Activated T-cell treated with anti-CD3 and anti-CD28 coated beads, Interleukin-2, amount 50 U/mL, for 72 hours (primary cell): Measurements from ENCODE around the gene DNM3. TPM values are rescaled to one million over a fixed set of nuclear protein-coding genes. Genes with fewer than 3 reads are reported as not detected.

Experiments
- ATAC-seq, 2 donors: fragments of 150-1000 bp; cut with Tn5 transposase; replicated peaks in 1 of 2; 2 replicates each; pipeline ENCODE4 v1.10.0; 2021; ENCODE audit warnings: moderate library complexity in 2 of 2, mild to moderate bottlenecking in 1 of 2
- DNase-seq, 2 donors: peaks; one replicate each; pipeline ENCODE4 v3.0.0; 2021 to 2022; ENCODE audit warnings: mixed read lengths in 1 of 2
- H3K27ac Mint-ChIP-seq: one replicate; pipeline ENCODE4 v1.8.0; 2022; ENCODE audit warnings: mild to moderate bottlenecking, moderate library complexity, mixed read lengths
- H3K27me3 Mint-ChIP-seq: one replicate; pipeline ENCODE4 v1.8.0; 2022; ENCODE audit warnings: low read depth, mixed read lengths
- H3K36me3 Mint-ChIP-seq, 2 donors: one replicate each; pipeline ENCODE4 v1.8.0; 2022; ENCODE audit warnings: mixed read lengths in 2 of 2, mild to moderate bottlenecking in 1 of 2; ENCODE audit not compliant: insufficient read depth in 2 of 2
- H3K4me1 Mint-ChIP-seq: one replicate; pipeline ENCODE4 v1.8.0; 2022; ENCODE audit warnings: low read depth, mixed read lengths
- H3K4me3 Mint-ChIP-seq, 2 donors: one replicate each; pipeline ENCODE4 v1.8.0; 2022; ENCODE audit warnings: mild to moderate bottlenecking in 2 of 2, mixed read lengths in 2 of 2, moderate library complexity in 2 of 2
- H3K9me3 Mint-ChIP-seq, 2 donors: one replicate each; pipeline ENCODE4 v1.8.0; 2022; ENCODE audit warnings: mixed read lengths in 2 of 2
- total RNA-seq, 2 donors: library from RNA; stranded (reverse); gene quantifications; one replicate each; pipeline ENCODE4 v1.2.3, GENCODE V29; 2022

The DNM3 gene
- total RNA-seq, 2 donors from 2014 or later, result 1.5 to 3.4 TPM

DNA sequence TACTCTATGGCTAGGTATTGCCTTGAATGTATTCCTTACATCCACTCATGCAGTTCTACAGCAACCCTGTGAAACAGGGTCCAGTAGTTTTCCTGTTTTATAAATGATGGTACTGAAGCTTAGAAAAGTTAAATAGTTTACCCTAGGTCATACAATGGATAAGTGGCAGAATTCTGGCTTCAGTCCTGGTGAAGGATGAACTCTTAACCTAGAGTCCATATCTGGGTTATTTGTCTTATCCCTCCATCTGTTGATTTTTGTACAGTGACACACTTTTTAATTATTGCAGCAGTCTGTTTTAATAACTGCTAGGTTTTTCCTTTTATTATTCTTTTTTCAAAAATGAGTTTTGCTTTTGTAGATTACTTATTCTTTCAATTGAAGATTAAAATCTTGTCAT is 263.9 kb downstream of the DNM3 start:
- no peak overlapping the region for H3K27ac Mint-ChIP-seq
- H3K9me3 Mint-ChIP-seq, result no peaks in the 10 kb centered on the region
- DNase-seq, result no peak
- H3K4me3 Mint-ChIP-seq, result no peak overlapping the region
- no peaks in the 10 kb centered on the region for H3K27me3 Mint-ChIP-seq
- H3K4me1 Mint-ChIP-seq, result no peaks in the 10 kb centered on the region
- no peaks in the 10 kb centered on the region for H3K36me3 Mint-ChIP-seq
- no peak for ATAC-seq

DNA sequence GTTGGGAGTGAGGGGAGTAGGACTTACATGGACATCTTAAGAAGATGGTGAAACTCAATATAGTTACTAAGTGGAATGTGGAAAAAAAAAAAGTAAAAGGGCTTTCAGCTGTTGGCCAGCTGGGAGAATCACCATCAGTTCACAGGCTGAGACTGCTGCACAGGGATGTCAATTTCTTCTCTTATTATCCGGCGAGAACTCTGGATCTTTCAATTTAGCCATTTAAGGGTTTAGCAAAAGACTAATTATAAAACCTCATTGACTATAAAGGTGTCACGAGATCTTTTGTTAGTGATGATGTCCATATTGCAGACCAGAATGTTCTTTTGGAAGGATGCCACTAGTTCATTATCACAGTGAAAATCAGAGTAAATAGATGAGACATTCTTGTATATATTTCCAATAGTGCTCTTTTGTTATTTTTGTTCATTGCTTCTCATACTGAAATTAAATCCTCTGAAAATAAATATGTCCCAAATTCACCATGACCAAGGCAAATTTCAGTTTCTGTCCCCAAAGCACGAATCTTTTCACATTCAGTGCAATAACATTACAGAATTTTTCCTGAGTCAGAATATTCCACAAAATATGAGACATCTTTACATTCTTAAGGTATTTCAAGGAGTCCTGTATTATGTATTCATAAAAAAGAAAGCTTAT is 266.1 kb downstream of the DNM3 start:
- Mint-ChIP-seq H3K9me3 (no peaks in the 10 kb centered on the region), H3K27me3 (no peaks in the 10 kb centered on the region), H3K27ac (no peak overlapping the region), H3K36me3 (no peaks in the 10 kb centered on the region), H3K4me1 (peaks cover 2% of the 10 kb centered on the region), H3K4me3 (no peak overlapping the region)
- DNase-seq, result no peak
- ATAC-seq, result no peak

DNA sequence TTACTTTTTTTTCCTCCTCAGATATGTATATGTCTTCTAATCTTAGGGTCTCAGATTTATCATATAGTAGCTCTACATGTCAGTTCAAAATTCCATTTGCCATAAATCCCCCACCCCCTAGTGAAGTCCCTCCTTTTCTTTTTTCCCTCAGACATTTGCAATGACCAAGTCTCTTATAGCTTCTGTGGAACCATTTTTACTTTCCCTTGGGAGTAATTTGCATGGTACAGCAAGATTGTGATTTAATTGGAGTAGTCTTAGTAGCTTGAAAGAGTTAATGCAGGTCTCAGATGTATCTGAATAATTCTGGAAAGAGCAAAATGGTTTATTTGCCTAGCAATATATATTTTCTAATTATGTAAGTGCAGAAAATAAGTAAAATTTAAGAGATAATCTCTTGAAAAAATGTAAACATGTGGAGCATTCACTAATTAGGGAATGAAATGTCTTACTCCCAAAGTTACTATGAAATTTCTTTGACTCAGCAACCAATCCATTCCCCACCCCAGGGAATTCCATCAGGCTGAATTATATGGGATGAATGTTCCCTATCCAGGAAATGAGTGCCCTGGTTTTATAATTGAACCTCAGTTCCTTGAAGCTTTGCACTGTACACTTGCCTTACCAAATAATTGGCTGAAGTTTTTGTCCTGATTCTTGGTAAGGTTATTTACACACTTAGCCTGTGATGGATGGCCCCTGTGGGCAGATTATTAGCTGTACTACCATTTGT is 267.0 kb downstream of the DNM3 start:
- H3K9me3 Mint-ChIP-seq, result no peaks in the 10 kb centered on the region
- H3K27me3 Mint-ChIP-seq, result no peaks in the 10 kb centered on the region
- H3K27ac Mint-ChIP-seq, result no peak overlapping the region
- DNase-seq (no peak), ATAC-seq (no peak)
- H3K4me3 Mint-ChIP-seq, result no peak overlapping the region
- peaks cover 5% of the 10 kb centered on the region for H3K4me1 Mint-ChIP-seq
- no peaks in the 10 kb centered on the region for H3K36me3 Mint-ChIP-seq

DNA sequence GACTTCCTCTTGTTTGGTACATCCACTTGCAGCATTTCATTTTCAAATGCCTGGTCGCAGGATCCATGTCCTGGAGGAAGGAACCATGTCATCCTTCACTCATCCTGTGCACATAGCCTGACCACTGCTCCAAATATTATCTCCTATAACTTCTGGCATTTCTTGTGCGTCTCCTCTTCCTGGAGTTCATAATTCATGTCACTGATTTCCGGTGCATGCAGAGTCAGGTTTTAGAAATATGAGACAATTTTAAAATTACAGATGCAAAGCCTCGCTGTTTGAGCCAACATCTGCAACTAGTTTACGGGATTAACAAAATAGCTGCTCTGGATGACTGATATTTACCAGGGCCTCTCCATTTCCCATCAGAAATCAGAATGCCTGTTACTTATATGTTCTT is 268.1 kb downstream of the DNM3 start:
- no peak for DNase-seq
- ATAC-seq, result no peak
- Mint-ChIP-seq H3K9me3 (no peaks in the 10 kb centered on the region), H3K4me3 (no peak overlapping the region), H3K36me3 (no peaks in the 10 kb centered on the region), H3K27ac (no peak overlapping the region), H3K4me1 (peaks cover 5% of the 10 kb centered on the region), H3K27me3 (no peaks in the 10 kb centered on the region)

DNA sequence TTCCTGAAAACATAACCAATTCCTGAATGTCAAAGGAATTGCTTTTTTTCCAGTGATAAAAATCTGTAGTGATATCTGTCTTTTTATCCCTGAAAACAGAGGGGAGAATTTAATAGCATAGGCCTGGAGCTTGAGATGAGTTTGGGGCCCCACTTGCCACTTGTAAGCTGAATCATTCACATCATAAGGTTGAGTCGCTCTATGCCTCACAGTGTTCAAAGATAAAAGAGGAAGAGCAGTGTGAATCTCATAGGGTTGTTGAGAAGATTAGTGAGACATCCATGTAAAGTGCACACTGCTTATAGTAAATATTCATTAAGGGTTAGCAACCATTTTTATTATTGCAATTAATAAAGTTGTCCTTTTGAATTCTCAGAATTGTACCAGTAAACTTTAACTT is 271.3 kb downstream of the DNM3 start:
- Mint-ChIP-seq H3K27me3 (no peaks in the 10 kb centered on the region), H3K9me3 (no peaks in the 10 kb centered on the region), H3K27ac (no peak overlapping the region), H3K36me3 (peaks cover 0 to 3% of the 10 kb centered on the region in 2 donors), H3K4me3 (no peak overlapping the region), H3K4me1 (peaks cover 10% of the 10 kb centered on the region)
- ATAC-seq, result peak in 1 of 2 donors; percentile 66
- no peak for DNase-seq

DNA sequence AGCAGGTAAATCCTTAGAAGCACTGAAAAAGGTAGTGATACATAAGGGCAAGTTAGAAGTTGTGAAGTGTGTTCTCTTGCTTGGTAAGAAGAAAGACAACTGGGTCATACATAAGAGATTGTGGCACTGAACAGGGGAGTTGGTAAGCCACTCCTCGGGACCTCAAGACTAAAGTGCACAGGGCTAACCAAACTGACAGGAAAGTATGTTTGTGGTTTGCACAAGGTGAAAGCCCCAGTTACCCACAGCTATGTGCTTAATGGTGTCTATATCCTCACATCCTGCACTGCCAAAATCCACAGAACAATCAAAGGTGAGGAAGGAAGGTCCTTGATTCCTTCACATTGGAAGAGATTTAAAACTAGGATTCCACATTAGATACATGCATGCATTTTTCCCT is 276.5 kb downstream of the DNM3 start:
- peak; percentile 28 to 31 for DNase-seq
- Mint-ChIP-seq H3K27ac (peak overlapping the region; percentile 12), H3K4me1 (peaks cover 30% of the 10 kb centered on the region), H3K4me3 (peak overlapping the region; percentile 17 to 19), H3K9me3 (peaks cover 3 to 4% of the 10 kb centered on the region in 2 donors), H3K27me3 (no peaks in the 10 kb centered on the region), H3K36me3 (peaks cover 2 to 3% of the 10 kb centered on the region in 2 donors)
- ATAC-seq, result peak; percentile 93 to 97

DNA sequence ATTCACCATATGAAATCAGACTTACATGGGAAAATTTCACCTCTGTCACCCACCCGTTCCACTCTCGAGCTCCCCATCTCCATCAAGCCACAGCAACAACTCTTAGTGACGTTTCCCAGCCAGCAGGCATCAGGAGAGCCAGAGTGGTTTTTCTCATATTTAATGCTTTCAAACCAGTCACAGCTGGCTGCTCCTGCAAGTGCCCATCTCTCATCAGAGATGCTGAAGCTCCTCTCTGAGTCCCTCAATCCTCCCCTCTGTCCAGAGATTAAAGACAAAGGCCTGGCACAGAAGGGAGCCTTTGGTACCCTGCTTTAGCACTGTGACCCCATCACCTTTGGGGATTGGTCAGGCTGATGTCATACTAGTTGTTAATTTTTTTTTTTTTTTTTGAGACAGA is 277.3 kb downstream of the DNM3 start:
- peaks cover 30% of the 10 kb centered on the region for H3K4me1 Mint-ChIP-seq
- H3K27me3 Mint-ChIP-seq, result no peaks in the 10 kb centered on the region
- ATAC-seq (no peak), DNase-seq (no peak)
- peaks cover 2 to 3% of the 10 kb centered on the region in 2 donors for H3K36me3 Mint-ChIP-seq
- H3K27ac Mint-ChIP-seq, result no peak overlapping the region
- no peak overlapping the region for H3K4me3 Mint-ChIP-seq
- H3K9me3 Mint-ChIP-seq, result peaks cover 3 to 4% of the 10 kb centered on the region in 2 donors

DNA sequence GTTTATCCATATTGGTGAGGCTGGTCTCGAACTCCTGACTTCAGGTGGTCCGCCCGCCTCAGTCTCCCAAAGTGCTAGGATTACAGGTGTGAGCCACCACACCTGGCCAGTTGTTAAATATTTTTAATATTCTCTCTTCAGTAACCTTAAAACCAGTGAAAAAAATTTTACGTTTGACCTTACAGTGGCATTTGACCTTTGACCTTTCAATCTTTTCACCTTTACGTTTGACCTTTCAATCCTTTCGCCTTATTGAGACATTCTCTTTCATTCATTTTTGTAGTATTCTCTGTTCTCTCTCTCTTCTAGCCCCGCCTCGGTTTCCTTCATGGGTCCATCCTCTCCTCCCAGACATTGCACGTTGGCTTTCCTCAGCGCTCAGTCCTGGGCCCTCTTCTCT is 277.9 kb downstream of the DNM3 start:
- DNase-seq (no peak), ATAC-seq (no peak)
- Mint-ChIP-seq H3K36me3 (peaks cover 2 to 3% of the 10 kb centered on the region in 2 donors), H3K4me1 (peaks cover 30% of the 10 kb centered on the region), H3K27me3 (no peaks in the 10 kb centered on the region), H3K4me3 (no peak overlapping the region), H3K9me3 (peaks cover 3 to 4% of the 10 kb centered on the region in 2 donors), H3K27ac (peak overlapping the region; percentile 6)

DNA sequence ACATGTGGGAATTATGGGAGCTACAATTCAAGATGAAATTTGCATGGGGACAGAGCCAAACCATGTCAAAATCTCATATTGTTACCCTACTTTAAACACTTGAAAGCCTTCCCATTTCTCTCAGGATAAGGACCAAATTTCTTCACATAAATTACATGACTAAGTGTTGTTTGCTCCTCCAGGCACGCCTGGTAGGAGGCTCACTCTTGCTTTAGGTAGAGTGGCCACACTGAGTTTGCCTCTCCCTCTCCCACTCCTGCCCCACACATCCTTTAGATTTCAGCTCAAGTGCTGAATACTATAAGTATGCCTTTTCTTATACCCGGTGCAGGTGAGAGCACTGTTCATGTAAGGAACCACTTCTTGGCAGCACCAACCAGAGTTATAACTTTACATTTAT is 279.1 kb downstream of the DNM3 start:
- H3K36me3 Mint-ChIP-seq, result peaks cover 2 to 3% of the 10 kb centered on the region in 2 donors
- H3K27me3 Mint-ChIP-seq, result no peaks in the 10 kb centered on the region
- no peak overlapping the region for H3K27ac Mint-ChIP-seq
- H3K9me3 Mint-ChIP-seq, result peaks cover 3 to 4% of the 10 kb centered on the region in 2 donors
- H3K4me1 Mint-ChIP-seq, result peaks cover 30% of the 10 kb centered on the region
- H3K4me3 Mint-ChIP-seq, result no peak overlapping the region
- DNase-seq (no peak), ATAC-seq (no peak)

DNA sequence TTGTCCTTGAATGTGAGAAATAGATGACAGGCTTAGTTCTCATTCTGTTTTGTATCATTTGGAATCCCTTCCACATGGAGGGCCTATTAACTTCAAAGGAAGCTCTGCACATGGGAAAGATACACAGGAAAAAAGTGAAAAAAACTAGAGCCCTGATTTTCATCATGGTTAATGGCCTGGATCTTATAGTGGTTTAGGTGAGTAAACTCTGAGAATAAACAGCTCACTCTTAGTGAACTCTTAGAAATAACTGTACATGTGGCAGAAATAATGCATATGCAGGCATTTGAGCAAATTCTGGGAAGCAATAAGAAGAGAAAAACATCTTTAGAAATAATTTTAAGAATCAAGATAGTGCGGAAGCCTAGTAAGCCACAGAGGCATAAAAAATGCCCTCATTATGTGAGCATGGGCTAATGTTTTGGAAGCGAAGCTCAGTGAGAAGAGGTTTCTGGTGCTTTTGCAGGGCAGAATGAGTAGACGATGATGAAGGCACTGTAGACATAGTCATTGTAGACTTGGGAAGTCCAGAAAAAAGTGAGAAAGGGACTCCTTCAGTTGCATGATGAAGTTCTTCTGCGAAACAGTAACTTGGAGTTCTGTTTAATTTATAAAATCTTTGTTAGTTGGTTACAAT is 279.9 kb downstream of the DNM3 start:
- ATAC-seq (no peak), DNase-seq (no peak)
- Mint-ChIP-seq H3K9me3 (peaks cover 3 to 4% of the 10 kb centered on the region in 2 donors), H3K4me3 (no peak overlapping the region), H3K36me3 (peaks cover 2 to 3% of the 10 kb centered on the region in 2 donors), H3K27ac (peak overlapping the region; percentile 69), H3K4me1 (peaks cover 30% of the 10 kb centered on the region), H3K27me3 (no peaks in the 10 kb centered on the region)

DNA sequence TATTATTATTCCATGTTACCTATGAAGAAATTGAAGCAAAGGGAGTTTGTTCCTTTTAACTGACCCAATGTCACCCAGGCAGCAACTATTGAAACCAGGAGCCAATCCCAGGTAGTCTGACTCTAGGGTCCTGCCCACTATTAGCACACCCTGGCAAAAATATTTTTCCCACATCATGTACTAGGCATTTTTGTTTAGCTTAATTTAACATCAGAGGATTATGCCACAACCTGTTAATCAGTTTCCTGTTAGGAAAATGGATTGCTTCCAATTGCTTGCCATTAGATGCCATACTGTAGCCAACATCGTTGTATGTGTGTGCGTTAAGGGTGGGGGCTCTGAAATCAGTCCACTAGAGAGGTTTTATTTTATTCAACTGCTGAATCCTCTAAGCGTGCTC is 281.1 kb downstream of the DNM3 start:
- no peak overlapping the region for H3K4me3 Mint-ChIP-seq
- H3K27ac Mint-ChIP-seq, result no peak overlapping the region
- H3K9me3 Mint-ChIP-seq, result peaks cover 4% of the 10 kb centered on the region in 2 donors

DNA sequence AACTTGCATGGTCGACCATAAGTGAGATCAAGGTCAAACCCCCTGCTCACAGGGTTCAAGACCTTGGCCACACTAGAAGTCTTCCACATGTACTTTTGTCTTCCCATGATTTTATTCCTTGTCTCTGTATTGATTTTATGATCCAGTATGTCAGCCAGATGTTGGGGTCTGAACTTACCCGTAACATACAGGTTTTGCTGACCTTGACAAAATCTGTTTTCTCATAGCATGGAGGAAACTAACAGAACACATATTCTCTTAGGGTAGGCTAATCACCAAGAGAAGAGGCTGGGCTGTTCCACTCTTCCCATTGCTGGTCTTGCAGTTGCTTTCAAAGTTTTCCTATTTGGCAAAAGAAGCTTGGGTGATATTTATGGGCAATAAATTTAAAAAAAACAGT is 284.0 kb downstream of the DNM3 start:
- peaks cover 6% of the 10 kb centered on the region for H3K4me1 Mint-ChIP-seq
- peaks cover 2 to 3% of the 10 kb centered on the region in 2 donors for H3K36me3 Mint-ChIP-seq
- H3K9me3 Mint-ChIP-seq, result peaks cover 2 to 9% of the 10 kb centered on the region in 2 donors
- no peak for DNase-seq
- H3K4me3 Mint-ChIP-seq, result no peak overlapping the region
- ATAC-seq, result no peak
- no peak overlapping the region for H3K27ac Mint-ChIP-seq
- no peaks in the 10 kb centered on the region for H3K27me3 Mint-ChIP-seq

More for the DNA sequence above, 281.1 kb downstream of the DNM3 start:
- H3K4me1 Mint-ChIP-seq, result peaks cover 27% of the 10 kb centered on the region
- no peak for DNase-seq
- H3K36me3 Mint-ChIP-seq, result peaks cover 2% of the 10 kb centered on the region in 2 donors
- no peaks in the 10 kb centered on the region for H3K27me3 Mint-ChIP-seq
- ATAC-seq, result no peak

DNA sequence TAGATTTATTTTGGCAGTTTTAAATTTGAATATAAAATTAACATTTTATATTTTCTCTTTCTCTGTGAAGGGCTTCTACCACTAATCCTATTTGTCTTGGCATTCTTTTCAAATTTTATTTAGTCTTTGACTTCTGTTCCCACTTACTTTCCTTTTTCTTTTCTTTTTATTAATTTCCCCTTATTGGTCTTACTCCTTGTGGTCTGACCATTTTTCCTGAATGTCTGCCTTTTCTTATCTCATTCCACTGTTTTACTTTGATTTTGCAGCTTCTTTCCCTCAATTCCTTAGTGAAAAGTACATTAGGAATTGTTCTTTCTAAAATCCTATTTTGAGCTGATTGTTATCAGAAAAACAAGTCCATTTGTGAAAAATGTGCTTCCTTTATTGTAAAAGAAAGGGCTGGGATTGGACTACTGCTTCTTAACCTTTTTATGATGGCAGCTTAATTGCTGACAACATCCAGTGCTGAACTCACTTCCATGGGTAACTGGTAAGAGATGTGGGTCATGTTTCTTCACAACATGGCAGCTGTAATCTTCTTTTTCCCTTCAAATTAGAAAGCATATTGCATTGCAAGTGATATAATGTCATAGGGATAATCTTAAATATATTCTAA is 284.6 kb downstream of the DNM3 start:
- peaks cover 2 to 3% of the 10 kb centered on the region in 2 donors for H3K36me3 Mint-ChIP-seq
- peaks cover 5% of the 10 kb centered on the region for H3K4me1 Mint-ChIP-seq
- H3K4me3 Mint-ChIP-seq, result no peak overlapping the region
- H3K27me3 Mint-ChIP-seq, result no peaks in the 10 kb centered on the region
- no peak overlapping the region for H3K27ac Mint-ChIP-seq
- no peak for ATAC-seq
- DNase-seq, result no peak
- peaks cover 2 to 9% of the 10 kb centered on the region in 2 donors for H3K9me3 Mint-ChIP-seq
